ENCODE data around the gene SHH. TPM values are rescaled to one million over a fixed set of nuclear protein-coding genes. Genes with fewer than 3 reads are reported as not detected.

The SHH gene
- total and polyA plus RNA-seq, 5 donors from 2014 or later = 0.06 to 0.32 TPM; not detected in 3

DNA sequence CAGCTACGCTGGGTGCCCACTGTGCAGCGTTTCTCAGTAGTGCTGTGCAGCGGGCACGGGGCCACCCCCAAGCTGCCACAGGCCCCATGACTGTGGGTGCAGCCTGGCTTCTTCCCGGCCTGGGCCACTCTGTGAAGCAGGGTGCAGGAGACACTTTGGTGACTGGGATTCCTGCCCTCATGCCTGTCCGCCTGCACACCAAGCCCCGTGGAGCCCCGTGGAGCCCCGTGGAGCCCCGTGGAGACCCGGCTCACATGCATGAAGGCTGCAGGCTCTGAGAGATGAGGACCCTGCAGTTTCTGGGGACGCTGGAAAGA is 3.9 kb upstream of the SHH start:
- no peak overlapping the region for H3K27ac Mint-ChIP-seq

DNA sequence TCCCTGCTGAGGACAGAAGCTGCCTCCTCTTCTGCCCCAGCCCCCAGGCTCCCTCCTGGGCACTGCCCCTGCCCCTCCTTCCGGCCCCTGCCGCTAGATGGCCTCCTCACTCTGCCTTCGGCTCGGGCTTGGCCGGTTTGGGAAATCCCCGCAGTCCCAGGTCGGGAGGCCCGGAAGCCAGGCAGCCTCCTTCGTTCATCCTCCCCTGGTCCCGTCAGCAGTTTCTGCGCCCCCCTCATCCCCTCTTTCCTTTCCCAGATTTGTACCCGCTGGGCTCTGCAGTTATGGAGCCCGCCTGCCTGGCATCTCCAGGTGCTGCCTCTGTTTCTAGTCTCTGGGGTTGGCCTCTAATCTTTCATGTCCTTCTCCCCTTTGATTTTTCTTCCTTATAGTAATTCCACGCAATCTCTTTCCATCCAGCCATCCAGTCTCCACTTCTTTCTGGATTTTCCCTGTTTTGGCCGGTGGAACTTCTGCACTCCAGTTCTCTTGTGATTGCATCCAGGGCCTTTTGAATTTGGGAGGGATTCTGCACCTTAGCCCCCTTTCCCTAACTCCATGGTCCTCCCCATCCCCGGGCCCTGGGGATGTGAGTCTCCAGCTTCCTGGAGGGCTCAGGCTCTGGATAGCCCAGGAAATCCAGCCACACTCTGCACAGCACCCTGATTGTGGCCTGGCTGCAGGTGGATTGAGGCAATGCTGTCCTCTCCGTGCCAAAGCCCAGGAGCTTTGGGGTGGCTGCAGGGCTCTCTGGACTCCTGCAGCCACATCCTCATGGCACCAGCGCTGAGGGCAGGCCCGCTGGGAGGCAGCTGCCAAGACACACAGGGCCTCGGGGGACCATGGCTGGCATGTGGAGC is 3.3 kb upstream of the SHH start:
- Histone ChIP-seq H3K9me3 (ENCODE audit: control insufficient read depth in 2 of 2, low read length in 2 of 2) (no peaks in the 10 kb centered on the region), H3K4me1 (ENCODE audit: control insufficient read depth, insufficient read depth, low read length, poor library complexity, severe bottlenecking) (no peaks in the 10 kb centered on the region), H3K27ac (ENCODE audit: insufficient read depth, low read length, poor library complexity, severe bottlenecking) (no peak overlapping the region), H3K36me3 (ENCODE audit: control insufficient read depth, insufficient read depth, low read length) (no peaks in the 10 kb centered on the region), H3K27me3 (ENCODE audit: control insufficient read depth, insufficient read depth, low read length) (no peaks in the 10 kb centered on the region), H3K4me3 (ENCODE audit: low read depth, low read length) (no peak overlapping the region)
- no peak for ATAC-seq (ENCODE audit: low read depth in 2 of 2)
- peaks cover 58% of the 10 kb centered on the region for H3K27me3 Mint-ChIP-seq
- H3K9me3 Mint-ChIP-seq = peaks cover 0 to 3% (median 0%) of the 10 kb centered on the region in 7 donors
- peaks cover 0 to 18% (median 12%) of the 10 kb centered on the region in 4 donors for H3K4me1 Mint-ChIP-seq
- H3K27ac Mint-ChIP-seq = no peak overlapping the region
- H3K4me3 Mint-ChIP-seq = no peak overlapping the region
- H3K36me3 Mint-ChIP-seq = no peaks in the 10 kb centered on the region
- peak in 2 of 3 donors; percentile 6 to 44 for DNase-seq

More for the DNA sequence above, 3.9 kb upstream of the SHH start:
- Histone ChIP-seq H3K36me3 (ENCODE audit: control insufficient read depth, insufficient read depth, low read length) (no peaks in the 10 kb centered on the region), H3K27me3 (ENCODE audit: control insufficient read depth, insufficient read depth, low read length) (no peaks in the 10 kb centered on the region), H3K9me3 (ENCODE audit: control insufficient read depth in 2 of 2, low read length in 2 of 2) (no peaks in the 10 kb centered on the region), H3K4me3 (ENCODE audit: low read depth, low read length) (no peak overlapping the region), H3K27ac (ENCODE audit: insufficient read depth, low read length, poor library complexity, severe bottlenecking) (no peak overlapping the region), H3K4me1 (ENCODE audit: control insufficient read depth, insufficient read depth, low read length, poor library complexity, severe bottlenecking) (no peaks in the 10 kb centered on the region)
- DNase-seq (no peak), ATAC-seq (ENCODE audit: low read depth in 2 of 2) (no peak)
- no peaks in the 10 kb centered on the region for H3K36me3 Mint-ChIP-seq
- H3K9me3 Mint-ChIP-seq = peaks cover 0 to 3% (median 0%) of the 10 kb centered on the region in 7 donors
- H3K27me3 Mint-ChIP-seq = peaks cover 52% of the 10 kb centered on the region
- H3K4me3 Mint-ChIP-seq = no peak overlapping the region
- H3K4me1 Mint-ChIP-seq = peaks cover 0 to 13% (median 11%) of the 10 kb centered on the region in 4 donors

DNA sequence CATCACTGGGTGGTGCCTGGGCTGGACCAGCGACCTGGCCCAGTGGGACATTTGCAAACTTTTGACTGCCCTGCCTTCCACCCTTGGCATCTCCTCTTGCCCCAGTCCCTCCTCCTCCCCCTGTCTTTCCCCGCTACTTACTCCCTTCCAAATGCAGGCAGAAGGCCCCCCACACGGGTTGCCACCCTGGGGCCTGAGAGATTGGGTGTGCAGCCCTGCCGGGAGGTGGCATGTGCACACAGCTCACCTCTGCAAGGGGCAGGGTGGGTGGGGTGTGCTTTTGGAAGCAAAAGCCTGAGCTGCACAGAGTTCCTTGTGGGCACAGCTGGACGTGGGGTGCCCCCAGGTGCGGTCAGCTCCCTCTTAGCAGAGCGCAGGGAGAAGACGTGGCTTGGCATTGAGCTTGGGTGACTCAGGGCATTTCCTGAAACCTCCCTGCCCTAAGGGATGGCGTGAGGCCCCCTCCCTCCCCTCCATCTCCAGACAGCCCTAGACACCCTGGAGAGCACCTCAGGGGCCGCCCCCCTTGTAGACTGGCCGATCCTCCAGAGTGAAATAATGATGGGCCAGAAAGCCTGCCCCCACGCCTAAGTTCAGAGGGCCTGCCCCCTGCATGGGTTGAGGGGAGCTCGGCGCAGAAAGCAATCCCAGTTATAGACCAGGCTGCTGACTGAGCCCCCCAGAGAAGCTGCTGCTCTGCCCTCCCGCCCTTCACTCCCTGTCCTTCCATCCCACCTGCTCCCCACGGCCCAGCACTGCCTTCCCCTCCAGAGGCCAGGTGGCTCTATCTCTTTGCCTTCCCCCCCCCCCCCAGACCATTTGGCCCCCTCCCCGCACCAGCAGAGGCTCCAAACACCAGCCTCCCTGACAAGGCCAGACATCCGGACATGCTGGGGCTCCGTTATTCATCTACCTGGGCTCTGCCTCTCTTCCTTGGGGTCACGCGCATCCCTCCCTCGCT is 2.3 kb upstream of the SHH start:
- Histone ChIP-seq H3K27me3 (ENCODE audit: control insufficient read depth, insufficient read depth, low read length) (no peaks in the 10 kb centered on the region), H3K27ac (ENCODE audit: insufficient read depth, low read length, poor library complexity, severe bottlenecking) (no peak overlapping the region), H3K4me3 (ENCODE audit: low read depth, low read length) (no peak overlapping the region), H3K4me1 (ENCODE audit: control insufficient read depth, insufficient read depth, low read length, poor library complexity, severe bottlenecking) (no peaks in the 10 kb centered on the region), H3K9me3 (ENCODE audit: control insufficient read depth in 2 of 2, low read length in 2 of 2) (no peaks in the 10 kb centered on the region), H3K36me3 (ENCODE audit: control insufficient read depth, insufficient read depth, low read length) (no peaks in the 10 kb centered on the region)
- no peaks in the 10 kb centered on the region for H3K36me3 Mint-ChIP-seq
- DNase-seq (no peak), ATAC-seq (ENCODE audit: low read depth in 2 of 2) (no peak)
- H3K27ac Mint-ChIP-seq = no peak overlapping the region
- H3K27me3 Mint-ChIP-seq = peaks cover 59% of the 10 kb centered on the region
- peaks cover 0 to 18% (median 12%) of the 10 kb centered on the region in 4 donors for H3K4me1 Mint-ChIP-seq
- H3K4me3 Mint-ChIP-seq = no peak overlapping the region
- H3K9me3 Mint-ChIP-seq = peaks cover 0 to 3% (median 0%) of the 10 kb centered on the region in 7 donors

DNA sequence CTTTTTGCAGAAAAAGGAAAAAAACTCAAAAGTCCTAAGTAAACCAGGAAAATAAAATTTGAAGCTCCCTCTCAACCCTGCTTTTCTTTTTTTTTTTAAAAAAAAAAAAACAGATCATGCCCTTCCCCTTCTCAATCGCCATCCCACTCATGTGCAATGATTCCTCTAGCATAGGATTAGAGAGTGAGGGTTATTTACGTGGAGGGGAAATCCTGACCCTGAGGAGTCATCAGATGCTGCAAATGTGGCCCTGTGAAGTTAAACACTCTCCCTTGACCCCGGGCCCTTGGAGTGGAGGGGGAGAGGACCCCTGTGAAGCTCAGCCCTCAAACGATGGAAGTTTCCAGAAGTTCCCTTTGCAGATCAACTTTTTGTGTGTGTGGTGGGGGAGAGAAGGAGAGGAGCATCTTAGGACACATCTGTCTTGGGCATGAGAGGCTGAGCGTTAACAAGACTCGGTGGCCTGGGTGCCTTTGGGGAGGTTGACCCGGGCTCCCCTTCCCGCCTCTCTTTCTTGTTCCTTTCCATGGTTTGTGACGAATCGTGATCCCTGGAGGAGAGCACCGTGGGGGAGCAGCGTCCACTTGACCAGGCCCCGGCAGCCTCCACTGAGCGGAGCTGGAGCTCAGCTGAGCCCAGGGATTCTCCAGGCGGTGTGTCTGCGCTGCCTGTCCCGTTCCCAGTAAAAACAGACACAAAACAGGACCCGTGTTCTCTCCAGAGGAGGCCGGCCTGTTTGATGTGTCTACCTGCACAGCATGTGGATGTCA is 1.5 kb upstream of the SHH start:
- H3K36me3 Mint-ChIP-seq = no peaks in the 10 kb centered on the region
- no peaks in the 10 kb centered on the region for H3K27me3 ChIP-seq (ENCODE audit: control insufficient read depth, insufficient read depth, low read length)
- no peaks in the 10 kb centered on the region for H3K9me3 ChIP-seq (ENCODE audit: control insufficient read depth in 2 of 2, low read length in 2 of 2)
- peaks cover 62% of the 10 kb centered on the region for H3K27me3 Mint-ChIP-seq
- DNase-seq (no peak), ATAC-seq (ENCODE audit: low read depth in 2 of 2) (no peak)
- H3K4me3 Mint-ChIP-seq = no peak overlapping the region
- H3K9me3 Mint-ChIP-seq = peaks cover 0 to 3% (median 0%) of the 10 kb centered on the region in 7 donors
- no peak overlapping the region for H3K27ac Mint-ChIP-seq
- H3K4me1 Mint-ChIP-seq = peaks cover 0 to 22% (median 12%) of the 10 kb centered on the region in 4 donors
- no peak overlapping the region for H3K27ac ChIP-seq (ENCODE audit: insufficient read depth, low read length, poor library complexity, severe bottlenecking)
- no peaks in the 10 kb centered on the region for H3K36me3 ChIP-seq (ENCODE audit: control insufficient read depth, insufficient read depth, low read length)
- no peak overlapping the region for H3K4me3 ChIP-seq (ENCODE audit: low read depth, low read length)
- H3K4me1 ChIP-seq (ENCODE audit: control insufficient read depth, insufficient read depth, low read length, poor library complexity, severe bottlenecking) = no peaks in the 10 kb centered on the region

DNA sequence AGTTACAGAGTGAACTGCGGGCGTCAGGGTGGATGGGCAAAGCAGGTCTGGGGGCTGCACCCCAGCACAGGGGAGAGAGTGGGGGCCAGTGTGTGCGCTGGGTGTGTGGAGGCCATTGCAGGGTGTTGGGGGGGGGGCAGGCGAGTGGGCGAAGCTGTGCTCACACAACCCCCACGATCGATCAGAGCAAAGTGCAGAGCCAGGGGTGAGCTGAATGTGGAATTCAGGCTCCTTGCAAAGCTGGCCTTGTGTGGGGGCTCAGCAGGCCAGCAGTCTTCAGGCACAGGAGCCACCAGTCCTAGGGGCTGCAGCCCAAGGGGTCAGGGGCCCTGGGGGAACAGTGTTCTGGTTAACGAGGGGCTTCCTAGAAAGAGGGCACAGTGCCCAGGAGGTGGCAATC is 862 bp upstream of the SHH start:
- Mint-ChIP-seq H3K36me3 (no peaks in the 10 kb centered on the region), H3K4me3 (no peak overlapping the region), H3K4me1 (peaks cover 0 to 22% (median 12%) of the 10 kb centered on the region in 4 donors), H3K9me3 (peaks cover 0 to 3% (median 0%) of the 10 kb centered on the region in 7 donors), H3K27ac (no peak overlapping the region), H3K27me3 (peaks cover 61% of the 10 kb centered on the region)
- no peaks in the 10 kb centered on the region for H3K4me1 ChIP-seq (ENCODE audit: control insufficient read depth, insufficient read depth, low read length, poor library complexity, severe bottlenecking)
- DNase-seq (no peak), ATAC-seq (ENCODE audit: low read depth in 2 of 2) (no peak)
- H3K27me3 ChIP-seq (ENCODE audit: control insufficient read depth, insufficient read depth, low read length) = no peaks in the 10 kb centered on the region
- H3K4me3 ChIP-seq (ENCODE audit: low read depth, low read length) = no peak overlapping the region
- no peak overlapping the region for H3K27ac ChIP-seq (ENCODE audit: insufficient read depth, low read length, poor library complexity, severe bottlenecking)
- H3K9me3 ChIP-seq (ENCODE audit: control insufficient read depth in 2 of 2, low read length in 2 of 2) = no peaks in the 10 kb centered on the region
- H3K36me3 ChIP-seq (ENCODE audit: control insufficient read depth, insufficient read depth, low read length) = no peaks in the 10 kb centered on the region

- Histone ChIP-seq H3K27me3 (ENCODE audit: control insufficient read depth, insufficient read depth, low read length) (no peaks in the 10 kb centered on the region), H3K9me3 (ENCODE audit: control insufficient read depth in 2 of 2, low read length in 2 of 2) (no peaks in the 10 kb centered on the region), H3K4me1 (ENCODE audit: control insufficient read depth, insufficient read depth, low read length, poor library complexity, severe bottlenecking) (no peaks in the 10 kb centered on the region), H3K27ac (ENCODE audit: insufficient read depth, low read length, poor library complexity, severe bottlenecking) (no peak overlapping the region), H3K4me3 (ENCODE audit: low read depth, low read length) (no peak overlapping the region), H3K36me3 (ENCODE audit: control insufficient read depth, insufficient read depth, low read length) (no peaks in the 10 kb centered on the region)
- ATAC-seq (ENCODE audit: low read depth in 2 of 2) = no peak
- peak overlapping the region in 1 of 4 donors; percentile 78 for H3K4me3 Mint-ChIP-seq
- no peak overlapping the region for H3K27ac Mint-ChIP-seq
- DNase-seq = no peak
- peaks cover 73% of the 10 kb centered on the region for H3K27me3 Mint-ChIP-seq
- peaks cover 0 to 4% (median 0%) of the 10 kb centered on the region in 7 donors for H3K9me3 Mint-ChIP-seq
- peaks cover 0 to 28% (median 12%) of the 10 kb centered on the region in 4 donors for H3K4me1 Mint-ChIP-seq
- no peaks in the 10 kb centered on the region for H3K36me3 Mint-ChIP-seq
These were observed 736 bp downstream of the SHH start for GRCh38 chr7:155811560-155811894.

DNA sequence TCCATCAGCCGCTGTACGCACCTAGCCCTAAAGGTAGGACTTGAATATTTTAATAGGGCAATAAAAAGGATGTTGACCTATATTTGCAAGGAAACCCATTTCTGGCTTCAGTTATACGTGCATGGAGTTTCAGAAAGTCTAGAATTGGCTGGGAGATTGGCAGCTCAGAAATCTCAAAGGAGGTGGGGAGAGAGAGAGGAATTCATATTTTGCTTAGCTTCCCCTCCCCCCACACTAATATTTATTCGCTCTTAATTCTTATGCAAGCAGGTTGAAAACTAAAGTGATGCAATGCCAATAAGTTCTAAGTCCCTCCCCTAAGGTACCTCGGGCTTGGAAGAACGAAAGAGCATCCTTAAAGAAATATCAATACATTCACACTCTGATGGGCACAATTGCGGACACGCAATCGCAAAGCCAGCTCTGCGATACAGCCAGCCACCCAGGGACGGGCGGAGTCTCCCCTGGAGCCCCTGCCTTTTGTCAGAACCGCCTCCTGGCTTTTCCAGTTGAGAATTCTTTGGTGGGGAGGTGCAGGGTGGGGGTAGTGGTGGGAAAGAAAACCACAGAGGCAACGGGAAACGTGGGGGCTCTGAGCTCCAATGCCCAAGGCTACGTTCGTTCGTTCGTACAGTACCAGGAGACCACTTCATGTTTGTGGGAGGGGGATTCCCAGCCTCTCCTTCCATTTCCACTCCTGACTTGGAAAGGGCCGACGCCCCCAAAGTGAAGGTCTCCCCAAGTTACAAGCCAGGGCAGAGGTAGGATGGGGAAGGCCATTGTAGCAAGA is 1.3 kb downstream of the SHH start:
- no peak for ATAC-seq (ENCODE audit: low read depth in 2 of 2)
- H3K9me3 Mint-ChIP-seq = peaks cover 0 to 4% (median 0%) of the 10 kb centered on the region in 7 donors
- Histone ChIP-seq H3K27ac (ENCODE audit: insufficient read depth, low read length, poor library complexity, severe bottlenecking) (no peak overlapping the region), H3K27me3 (ENCODE audit: control insufficient read depth, insufficient read depth, low read length) (no peaks in the 10 kb centered on the region), H3K4me3 (ENCODE audit: low read depth, low read length) (no peak overlapping the region), H3K9me3 (ENCODE audit: control insufficient read depth in 2 of 2, low read length in 2 of 2) (no peaks in the 10 kb centered on the region), H3K4me1 (ENCODE audit: control insufficient read depth, insufficient read depth, low read length, poor library complexity, severe bottlenecking) (peaks cover 4% of the 10 kb centered on the region), H3K36me3 (ENCODE audit: control insufficient read depth, insufficient read depth, low read length) (no peaks in the 10 kb centered on the region)
- H3K4me3 Mint-ChIP-seq = no peak overlapping the region
- peaks cover 77% of the 10 kb centered on the region for H3K27me3 Mint-ChIP-seq
- no peak overlapping the region for H3K27ac Mint-ChIP-seq
- H3K36me3 Mint-ChIP-seq = no peaks in the 10 kb centered on the region
- DNase-seq = no peak
- peaks cover 0 to 31% (median 12%) of the 10 kb centered on the region in 4 donors for H3K4me1 Mint-ChIP-seq
